A673 (cell line): Measurements from ENCODE around the gene TMEM186. TPM values are rescaled to one million over a fixed set of nuclear protein-coding genes. Genes with fewer than 3 reads are reported as not detected.
A peak's percentile ranks its signal among the peaks of the same experiment; 100 is the strongest.

Experiments used
- BruUV-seq: library from RNA; stranded (reverse); fragments of 400-500 nt; replicated peaks from 2 replicates; lab custom pipeline; 2021; lab: Mats Ljungman, UMichigan
- CTCF ChIA-PET: fragments of 300-600 bp; sonication (Branson Sonifier 250); formaldehyde crosslinking; loops from one replicate; lab custom pipeline; 2022; ENCODE audit warnings: antibody characterized with exemption; lab: Charles Lee
- POLR2A ChIA-PET: fragments of 300-600 bp; sonication (Branson Sonifier 250); formaldehyde crosslinking; loops from one replicate; lab custom pipeline; 2022; ENCODE audit warnings: antibody characterized with exemption; ENCODE audit not compliant: low non-redundant PET; lab: Charles Lee
- DNase-seq: peaks from one replicate; pipeline ENCODE4 v3.0.0-alpha.2; 2015; ENCODE audit warnings: low spot score
- H3K27ac ChIP-seq: fragments of 200-600 bp; sonication (generic); 2 replicates; pipeline ENCODE4 v1.5.1; 2016; ENCODE audit warnings: mixed run types, low read depth, mild to moderate bottlenecking, mixed read lengths, antibody characterized with exemption, low read length; ENCODE audit not compliant: poor library complexity, severe bottlenecking
- H3K27me3 ChIP-seq: fragments of 200-600 bp; sonication (generic); replicated peaks from 2 replicates; pipeline ENCODE4 v1.6.1; 2017; ENCODE audit warnings: mixed run types, low read depth, mild to moderate bottlenecking, mixed read lengths, antibody characterized with exemption, low read length; ENCODE audit not compliant: insufficient read depth, poor library complexity
- H3K36me3 ChIP-seq: fragments of 200-600 bp; sonication (generic); 2 replicates; pipeline ENCODE4 v1.6.1; 2016; ENCODE audit warnings: mixed run types, mild to moderate bottlenecking, mixed read lengths, antibody characterized with exemption, low read length; ENCODE audit not compliant: insufficient read depth, poor library complexity, severe bottlenecking
- H3K4me1 ChIP-seq: fragments of 200-600 bp; sonication (generic); 2 replicates; pipeline ENCODE4 v1.6.1; 2017; ENCODE audit warnings: mixed run types, mild to moderate bottlenecking, mixed read lengths, antibody characterized with exemption, low read length; ENCODE audit not compliant: insufficient read depth, poor library complexity, severe bottlenecking
- H3K4me3 ChIP-seq: fragments of 200-600 bp; sonication (generic); 2 replicates; pipeline ENCODE4 v1.5.1; 2016; ENCODE audit warnings: low read depth, mixed run types, mild to moderate bottlenecking, mixed read lengths, low read length; ENCODE audit not compliant: poor library complexity, severe bottlenecking
- H3K9me3 ChIP-seq: fragments of 200-600 bp; sonication (generic); 2 replicates; pipeline ENCODE4 v1.6.1; 2016; ENCODE audit warnings: mixed run types, low read depth, mild to moderate bottlenecking, mixed read lengths, antibody characterized with exemption, low read length; ENCODE audit not compliant: poor library complexity, severe bottlenecking
- EZH2 ChIP-seq: fragments of 200-600 bp; sonication (generic); IDR thresholded peaks from 2 replicates; pipeline ENCODE4 v1.6.1; 2017; ENCODE audit warnings: borderline replicate concordance, low read depth, mild to moderate bottlenecking, mixed read lengths, antibody characterized with exemption, low read length; ENCODE audit not compliant: poor library complexity, severe bottlenecking
- intact Hi-C: fragments of 100-400 bp; cut with micrococcal nuclease; formaldehyde crosslinking; loops from one replicate; pipeline ENCODE4 v1.10.0; 2022; ENCODE audit not compliant: unreplicated experiment
- total RNA-seq: library from RNA; stranded (reverse); gene quantifications from 2 replicates; pipeline ENCODE4 v1.2.3, GENCODE V29; 2021
- TF ChIP-seq, protein P1 (sequence below): fragments of 300-800, 200-600 bp; sonication (generic); conservative IDR thresholded peaks from 2 replicates; pipeline ENCODE4 v1.5.1; 2017; ENCODE audit warnings: low read depth, mild to moderate bottlenecking, antibody characterized with exemption, low read length, moderate library complexity, mixed read lengths

TMEM186 gene
- total RNA-seq, 1 experiment from 2014 or later: 13.5 TPM

DNA sequence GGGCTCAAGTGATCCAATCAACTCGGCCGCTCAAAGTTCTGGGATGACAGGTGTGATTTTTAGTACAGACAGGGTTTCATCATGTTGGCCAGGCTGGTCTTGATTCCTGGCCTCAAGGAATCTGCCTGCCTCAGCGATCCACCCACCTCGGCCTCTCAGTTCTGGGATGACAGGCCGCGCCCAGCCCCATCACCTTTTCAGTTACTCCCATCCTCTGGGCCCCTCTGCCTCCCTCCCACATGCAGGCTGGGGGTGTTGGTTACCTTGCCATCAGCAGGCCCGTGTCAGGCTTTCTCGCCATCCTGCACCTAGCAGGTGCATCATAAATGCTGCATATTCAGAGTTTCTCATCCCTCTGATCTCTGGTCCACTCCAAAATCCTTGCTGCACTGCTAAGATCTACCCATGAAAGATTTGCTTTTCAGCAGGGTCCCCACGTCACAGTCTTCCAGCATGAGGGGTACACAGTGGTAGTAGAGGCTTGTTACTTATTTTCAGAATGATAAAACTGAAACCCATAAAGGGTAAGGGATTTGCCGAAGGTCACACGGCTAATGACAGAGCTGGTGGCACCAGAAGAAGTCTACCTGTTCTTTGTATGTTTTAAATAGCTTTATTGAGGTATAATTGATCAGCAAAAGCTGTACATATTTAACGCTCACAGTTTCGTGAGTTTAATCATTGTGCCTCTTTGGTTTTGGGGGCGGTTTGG is 16.8 kb upstream of the TMEM186 start:
- no peaks in the 10 kb centered on the region for H3K27me3 ChIP-seq
- no peak overlapping the region for H3K27ac ChIP-seq
- peaks cover 7% of the 10 kb centered on the region for H3K4me1 ChIP-seq
- no peak for DNase-seq
- TF ChIP-seq EZH2: no peak
- TF ChIP-seq, protein P1, sequence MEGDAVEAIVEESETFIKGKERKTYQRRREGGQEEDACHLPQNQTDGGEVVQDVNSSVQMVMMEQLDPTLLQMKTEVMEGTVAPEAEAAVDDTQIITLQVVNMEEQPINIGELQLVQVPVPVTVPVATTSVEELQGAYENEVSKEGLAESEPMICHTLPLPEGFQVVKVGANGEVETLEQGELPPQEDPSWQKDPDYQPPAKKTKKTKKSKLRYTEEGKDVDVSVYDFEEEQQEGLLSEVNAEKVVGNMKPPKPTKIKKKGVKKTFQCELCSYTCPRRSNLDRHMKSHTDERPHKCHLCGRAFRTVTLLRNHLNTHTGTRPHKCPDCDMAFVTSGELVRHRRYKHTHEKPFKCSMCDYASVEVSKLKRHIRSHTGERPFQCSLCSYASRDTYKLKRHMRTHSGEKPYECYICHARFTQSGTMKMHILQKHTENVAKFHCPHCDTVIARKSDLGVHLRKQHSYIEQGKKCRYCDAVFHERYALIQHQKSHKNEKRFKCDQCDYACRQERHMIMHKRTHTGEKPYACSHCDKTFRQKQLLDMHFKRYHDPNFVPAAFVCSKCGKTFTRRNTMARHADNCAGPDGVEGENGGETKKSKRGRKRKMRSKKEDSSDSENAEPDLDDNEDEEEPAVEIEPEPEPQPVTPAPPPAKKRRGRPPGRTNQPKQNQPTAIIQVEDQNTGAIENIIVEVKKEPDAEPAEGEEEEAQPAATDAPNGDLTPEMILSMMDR: no peak
- no peak overlapping the region for H3K4me3 ChIP-seq
- CTCF ChIA-PET: no interaction called here
- POLR2A ChIA-PET: no interaction called here
- H3K9me3 ChIP-seq: no peaks in the 10 kb centered on the region
- intact Hi-C loops: no loop called here
- peaks cover 82% of the 10 kb centered on the region for H3K36me3 ChIP-seq
- BruUV-seq: no TSS peak

DNA sequence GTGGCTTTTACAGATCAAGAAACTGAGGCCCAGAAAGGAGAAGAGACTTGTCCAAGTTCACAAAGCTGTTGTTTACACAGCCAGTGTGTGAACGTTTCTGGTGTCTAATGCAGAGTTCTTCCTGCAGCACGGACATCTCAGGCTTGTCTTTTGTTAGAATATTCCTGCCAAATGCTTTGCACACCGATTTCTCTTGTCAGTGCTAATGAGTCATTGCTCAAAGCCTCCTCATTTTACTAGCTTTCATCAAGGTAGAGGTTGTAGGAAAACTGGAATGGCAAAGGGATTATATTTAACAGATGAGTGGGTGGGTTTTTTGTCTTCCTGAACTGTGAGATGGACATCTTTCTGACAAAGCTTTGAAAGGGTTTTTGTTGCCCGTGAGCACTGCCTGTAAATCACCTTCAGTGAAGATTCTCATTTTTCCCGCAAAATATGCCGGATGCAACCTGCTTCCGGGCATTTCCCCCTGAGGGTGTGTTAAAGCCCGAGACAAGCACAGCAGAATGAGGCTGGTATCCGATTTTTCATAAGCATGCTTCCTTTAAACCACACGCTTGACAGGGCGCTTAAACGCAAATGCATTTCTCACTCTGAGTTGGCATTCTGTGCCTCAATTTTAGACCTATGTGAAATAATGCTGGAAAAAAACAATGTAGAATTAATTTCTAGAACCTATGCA is 14.9 kb upstream of the TMEM186 start:
- no peak overlapping the region for H3K27ac ChIP-seq
- peaks cover 84% of the 10 kb centered on the region for H3K36me3 ChIP-seq
- no peaks in the 10 kb centered on the region for H3K9me3 ChIP-seq
- ChIA-PET CTCF (no interaction called here), POLR2A (interaction anchor here (0.6 kb wide), 1 partner anchor 51 kb away, joined by 6 read pairs; no protein-coding TSS in a partner anchor)
- H3K4me3 ChIP-seq: no peak overlapping the region
- TF ChIP-seq, protein P1: no peak
- TF ChIP-seq EZH2: no peak
- intact Hi-C loops: no loop called here
- no peaks in the 10 kb centered on the region for H3K27me3 ChIP-seq
- no peaks in the 10 kb centered on the region for H3K4me1 ChIP-seq
- no TSS peak for BruUV-seq
- no peak for DNase-seq

DNA sequence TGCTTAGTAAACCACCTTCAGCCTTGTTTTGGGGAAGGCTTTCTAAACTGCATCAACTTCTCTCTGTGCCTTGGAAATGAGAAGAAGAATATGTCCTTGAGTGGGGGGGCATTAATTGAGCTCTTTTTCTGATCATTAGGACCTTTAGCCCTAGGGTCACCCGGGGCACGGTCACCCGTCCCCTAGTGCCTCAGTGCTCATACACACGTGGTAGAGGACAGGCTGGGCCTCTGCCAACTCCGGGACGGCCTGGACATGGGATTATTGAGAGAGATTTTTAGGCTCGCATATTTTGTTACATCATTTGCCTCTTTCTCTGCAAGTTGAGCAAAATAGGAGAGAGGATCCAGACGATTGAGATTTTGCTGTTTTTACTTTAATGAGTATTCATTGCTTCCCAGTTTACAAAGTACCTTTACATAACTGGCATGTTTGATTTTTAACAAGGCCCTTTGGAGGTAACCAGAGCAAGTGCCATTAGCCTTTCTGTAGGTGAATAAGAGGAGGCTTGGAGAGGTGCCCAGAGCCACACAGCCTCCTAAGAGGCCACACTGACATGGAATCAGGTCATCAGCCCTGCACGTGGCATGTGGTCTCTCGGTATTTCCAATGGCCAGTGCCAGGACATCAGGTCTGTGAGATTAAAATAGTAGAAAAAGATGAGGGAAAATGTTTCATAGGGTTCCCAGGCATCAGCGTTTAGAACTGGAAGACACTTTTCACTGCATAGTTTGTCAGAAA is 11.3 kb upstream of the TMEM186 start:
- H3K36me3 ChIP-seq: peaks cover 92% of the 10 kb centered on the region
- BruUV-seq: no TSS peak
- H3K4me3 ChIP-seq: no peak overlapping the region
- peak overlapping the region; percentile 37 for H3K27ac ChIP-seq
- H3K4me1 ChIP-seq: no peaks in the 10 kb centered on the region
- ChIA-PET CTCF (no interaction called here), POLR2A (no interaction called here)
- intact Hi-C loops: no loop called here
- TF ChIP-seq, protein P1: no peak
- TF ChIP-seq EZH2: no peak
- H3K27me3 ChIP-seq: no peaks in the 10 kb centered on the region
- H3K9me3 ChIP-seq: no peaks in the 10 kb centered on the region
- no peak for DNase-seq
